GM18526 (cell line): ENCODE measurements around the gene PREX1.

ENCODE experiments used
- POLR2A ChIP-seq: IDR thresholded peaks from 3 replicates; pipeline ENCODE4 v1.6.1; 2011; ENCODE audit not compliant: insufficient read length; ENCODE audit errors: extremely low read depth

PREX1 gene

GRCh38 chr20:48624315-48625020 lies 203.3 kb downstream of the PREX1 start:
- no peak for TF ChIP-seq POLR2A

GRCh38 chr20:48623906-48624265 lies 203.9 kb downstream of the PREX1 start:
- TF ChIP-seq POLR2A = no peak

- no peak for TF ChIP-seq POLR2A
Measured at GRCh38 chr20:48623176-48623905, 204.5 kb downstream of the PREX1 start.

GRCh38 chr20:48622421-48622820 lies 205.4 kb downstream of the PREX1 start:
- TF ChIP-seq POLR2A = no peak

GRCh38 chr20:48621376-48622078 lies 206.3 kb downstream of the PREX1 start:
- no peak for TF ChIP-seq POLR2A

- no peak for TF ChIP-seq POLR2A
Measured at GRCh38 chr20:48620507-48621375, 207.1 kb downstream of the PREX1 start.

- no peak for TF ChIP-seq POLR2A
Measured at GRCh38 chr20:48620154-48620506, 207.7 kb downstream of the PREX1 start.

- no peak for TF ChIP-seq POLR2A
Measured at GRCh38 chr20:48619126-48620101, 208.4 kb downstream of the PREX1 start.

- no peak for TF ChIP-seq POLR2A
Measured at GRCh38 chr20:48618631-48619030, 209.2 kb downstream of the PREX1 start.

- TF ChIP-seq POLR2A = no peak
Measured at GRCh38 chr20:48618052-48618451, 209.7 kb downstream of the PREX1 start.

- TF ChIP-seq POLR2A = no peak
Measured at GRCh38 chr20:48617481-48617880, 210.3 kb downstream of the PREX1 start.

GRCh38 chr20:48616481-48616880 lies 211.3 kb downstream of the PREX1 start:
- no peak for TF ChIP-seq POLR2A

GRCh38 chr20:48615871-48616270 lies 211.9 kb downstream of the PREX1 start:
- no peak for TF ChIP-seq POLR2A
